NB4 (cell line): ENCODE results near the gene BIN1.

Experiments used
- POLR2A ChIP-seq: IDR thresholded peaks from 2 replicates; pipeline ENCODE4 v1.6.1; 2011; ENCODE audit warnings: mild to moderate bottlenecking; ENCODE audit not compliant: insufficient read length; ENCODE audit errors: extremely low read depth
- TF ChIP-seq, protein P1 (sequence below): IDR thresholded peaks from one replicate; pipeline ENCODE4 v1.5.1; 2012; ENCODE audit warnings: low read depth, low read length

GRCh38 chr2:127065299-127065939 is 41.5 kb downstream of the BIN1 start:
- TF ChIP-seq, protein P1, sequence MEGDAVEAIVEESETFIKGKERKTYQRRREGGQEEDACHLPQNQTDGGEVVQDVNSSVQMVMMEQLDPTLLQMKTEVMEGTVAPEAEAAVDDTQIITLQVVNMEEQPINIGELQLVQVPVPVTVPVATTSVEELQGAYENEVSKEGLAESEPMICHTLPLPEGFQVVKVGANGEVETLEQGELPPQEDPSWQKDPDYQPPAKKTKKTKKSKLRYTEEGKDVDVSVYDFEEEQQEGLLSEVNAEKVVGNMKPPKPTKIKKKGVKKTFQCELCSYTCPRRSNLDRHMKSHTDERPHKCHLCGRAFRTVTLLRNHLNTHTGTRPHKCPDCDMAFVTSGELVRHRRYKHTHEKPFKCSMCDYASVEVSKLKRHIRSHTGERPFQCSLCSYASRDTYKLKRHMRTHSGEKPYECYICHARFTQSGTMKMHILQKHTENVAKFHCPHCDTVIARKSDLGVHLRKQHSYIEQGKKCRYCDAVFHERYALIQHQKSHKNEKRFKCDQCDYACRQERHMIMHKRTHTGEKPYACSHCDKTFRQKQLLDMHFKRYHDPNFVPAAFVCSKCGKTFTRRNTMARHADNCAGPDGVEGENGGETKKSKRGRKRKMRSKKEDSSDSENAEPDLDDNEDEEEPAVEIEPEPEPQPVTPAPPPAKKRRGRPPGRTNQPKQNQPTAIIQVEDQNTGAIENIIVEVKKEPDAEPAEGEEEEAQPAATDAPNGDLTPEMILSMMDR = no peak
- TF ChIP-seq POLR2A = no peak
